GM23248 (cell line): ENCODE results near the gene DHDH. TPM values are rescaled to one million over a fixed set of nuclear protein-coding genes. Genes with fewer than 3 reads are reported as not detected.
A peak's percentile ranks its signal among the peaks of the same experiment; 100 is the strongest.
"Not testable (repeated sequence)": the region's sequence is repeated elsewhere in the genome, so short reads cannot be mapped to it uniquely, and the experiment has no call there.

ENCODE experiments used
- DNase-seq: peaks from one replicate; pipeline ENCODE4 v3.0.0-alpha.2; 2015
- H2AFZ ChIP-seq: fragments of 200-600 bp; sonication (generic); 2 replicates; pipeline ENCODE4 v1.6.1; 2016; ENCODE audit warnings: antibody characterized with exemption
- H3F3A ChIP-seq: fragments of 200-600 bp; sonication (generic); 2 replicates; pipeline ENCODE4 v1.6.1; 2016; ENCODE audit warnings: mild to moderate bottlenecking, antibody characterized with exemption, mixed run types; ENCODE audit not compliant: insufficient read depth
- H3K27ac ChIP-seq: fragments of 200-600 bp; sonication (generic); 2 replicates; pipeline ENCODE4 v1.5.1; 2016; ENCODE audit warnings: mild to moderate bottlenecking
- H3K27me3 ChIP-seq: fragments of 200-600 bp; sonication (generic); replicated peaks from 2 replicates; pipeline ENCODE4 v1.6.1; 2016; ENCODE audit warnings: mild to moderate bottlenecking; ENCODE audit not compliant: insufficient read depth
- H3K36me3 ChIP-seq: fragments of 200-600 bp; sonication (generic); 2 replicates; pipeline ENCODE4 v1.6.1; 2016; ENCODE audit warnings: low read depth, mild to moderate bottlenecking
- H3K4me1 ChIP-seq: fragments of 200-600 bp; sonication (generic); 2 replicates; pipeline ENCODE4 v1.6.1; 2016; ENCODE audit warnings: mild to moderate bottlenecking; ENCODE audit not compliant: insufficient read depth
- H3K4me2 ChIP-seq: fragments of 200-600 bp; sonication (generic); one replicate; pipeline ENCODE4 v1.6.1; 2016; ENCODE audit warnings: mild to moderate bottlenecking; ENCODE audit not compliant: unreplicated experiment
- H3K4me3 ChIP-seq: fragments of 200-600 bp; sonication (generic); 2 replicates; pipeline ENCODE4 v1.5.1; 2016; ENCODE audit warnings: mild to moderate bottlenecking
- H3K79me2 ChIP-seq: fragments of 200-600 bp; sonication (generic); 2 replicates; pipeline ENCODE4 v1.6.1; 2016; ENCODE audit warnings: mild to moderate bottlenecking; ENCODE audit not compliant: insufficient read depth
- H3K9ac ChIP-seq: fragments of 200-600 bp; sonication (generic); 2 replicates; pipeline ENCODE4 v1.6.1; 2016; ENCODE audit warnings: mild to moderate bottlenecking
- H3K9me2 ChIP-seq: fragments of 200-600 bp; sonication (generic); 2 replicates; pipeline ENCODE4 v1.6.1; 2016; ENCODE audit warnings: mixed run types, mild to moderate bottlenecking, moderate library complexity; ENCODE audit not compliant: insufficient read depth
- H3K9me3 ChIP-seq: fragments of 200-600 bp; sonication (generic); one replicate; pipeline ENCODE4 v1.6.1; 2017; ENCODE audit warnings: low read depth
- H4K20me1 ChIP-seq: fragments of 200-600 bp; sonication (generic); 2 replicates; pipeline ENCODE4 v1.6.0; 2016; ENCODE audit not compliant: insufficient read depth
- EZH2 ChIP-seq: fragments of 200-600 bp; sonication (generic); IDR thresholded peaks from 2 replicates; pipeline ENCODE4 v1.6.1; 2018; ENCODE audit warnings: antibody characterized with exemption, mild to moderate bottlenecking; ENCODE audit not compliant: insufficient read depth, poor library complexity, severe bottlenecking
- EZH2phosphoT487 ChIP-seq: fragments of 200-600 bp; sonication (generic); IDR thresholded peaks from 2 replicates; pipeline ENCODE4 v1.6.1; 2018; ENCODE audit warnings: antibody characterized with exemption, moderate library complexity, mild to moderate bottlenecking, low read depth; ENCODE audit not compliant: insufficient read depth
- WGBS, 2 experiments: methylation state at CpG; one replicate each; pipeline ENCODE4 v1.1.6; 2015 to 2017; ENCODE audit warnings: low lambda C conversion rate in 2 of 2, low coverage in 1 of 2; ENCODE audit errors: missing lambda C conversion rate in 2 of 2; 5-methylcytosine and 5-hydroxymethylcytosine counted together
- in situ Hi-C: fragments of 300-500 bp; cut with MboI; formaldehyde crosslinking; loops from 2 replicates; pipeline ENCODE4 v1.15.0; 2020
- polyA plus RNA-seq: library from polyadenylated mRNA; unstranded; fragments of >200 nt; fragmentation: Nextera tagmentation; extraction: Ambion mirVana; gene quantifications from 2 replicates; pipeline ENCODE4 v1.2.1, GENCODE V29; 2016
- total RNA-seq: library from RNA; depleted of rRNA; stranded (reverse); fragments of >200 nt; shearing (Covaris generic); gene quantifications from 2 replicates; pipeline ENCODE4 v1.2.3, GENCODE V29; 2014

Gene DHDH
- total and polyA plus RNA-seq, 2 experiments from 2014 or later, result not detected

DNA sequence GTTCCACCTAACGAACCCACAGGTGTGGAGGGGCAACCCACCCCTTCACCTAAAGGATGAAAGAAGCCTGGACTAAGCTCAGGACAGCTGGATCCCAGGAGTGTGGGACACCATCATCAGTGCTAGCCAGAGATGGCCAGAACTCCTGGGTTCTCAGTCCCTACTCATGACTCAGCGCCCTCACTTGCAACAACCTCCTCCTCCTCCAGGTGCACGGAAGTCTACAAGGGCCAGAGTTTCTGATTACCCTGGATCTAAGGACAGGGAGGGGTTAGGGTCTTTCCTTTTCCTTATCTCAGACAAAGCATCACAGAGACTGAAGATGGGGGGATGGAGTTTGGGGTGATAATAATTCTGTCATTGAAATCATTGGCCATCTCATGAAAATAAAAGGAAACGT, 42.9 kb upstream of the DHDH start:
- Histone ChIP-seq H3F3A (no peaks in the 10 kb centered on the region), H3K36me3 (no peaks in the 10 kb centered on the region), H3K9me2 (no peaks in the 10 kb centered on the region), H4K20me1 (no peaks in the 10 kb centered on the region), H3K4me2 (no peak overlapping the region), H3K27ac (no peak overlapping the region), H3K4me3 (no peak overlapping the region), H3K9ac (no peak overlapping the region), H3K9me3 (no peaks in the 10 kb centered on the region), H3K27me3 (no peaks in the 10 kb centered on the region), H3K79me2 (no peaks in the 10 kb centered on the region), H3K4me1 (no peaks in the 10 kb centered on the region), H2AFZ (no peak overlapping the region)
- in situ Hi-C loops, result no loop called here
- 80 to 92% methylated on average over 4 of the region's 4 CpGs for WGBS, 2 experiments
- no peak for TF ChIP-seq EZH2phosphoT487
- no peak for TF ChIP-seq EZH2
- no peak for DNase-seq

DNA sequence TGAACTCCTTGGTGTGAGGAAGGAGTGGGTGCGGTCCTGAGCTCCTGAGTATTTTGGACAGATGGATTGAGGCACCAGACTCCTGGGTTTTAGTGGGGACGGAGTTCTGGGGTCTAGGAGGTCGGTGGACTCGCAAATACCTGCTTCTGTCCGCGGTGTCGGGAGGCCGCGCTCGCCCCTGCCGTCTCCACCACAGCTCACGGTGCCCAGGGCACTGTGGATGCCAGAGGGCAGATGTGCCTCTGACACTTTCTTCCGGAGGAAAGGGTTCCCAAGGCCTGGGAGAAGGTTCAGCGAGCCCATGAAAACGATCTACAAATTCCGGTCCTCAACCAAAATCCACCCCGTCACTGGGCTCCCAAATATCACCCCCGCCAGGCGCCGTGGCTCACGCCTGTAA, 38.3 kb upstream of the DHDH start:
- no peaks in the 10 kb centered on the region for H3K9me2 ChIP-seq
- no peak for TF ChIP-seq EZH2phosphoT487
- TF ChIP-seq EZH2, result no peak
- WGBS, 2 experiments, result 86 to 93% methylated on average over 15 to 21 of the region's 21 CpGs
- H3K27me3 ChIP-seq, result no peaks in the 10 kb centered on the region
- no peaks in the 10 kb centered on the region for H3K36me3 ChIP-seq
- no peaks in the 10 kb centered on the region for H3K9me3 ChIP-seq
- no peaks in the 10 kb centered on the region for H3K4me1 ChIP-seq
- no peak overlapping the region for H3K4me3 ChIP-seq
- no peaks in the 10 kb centered on the region for H3F3A ChIP-seq
- in situ Hi-C loops, result no loop called here
- no peak overlapping the region for H3K27ac ChIP-seq
- peaks cover under 1% of the 10 kb centered on the region for H3K79me2 ChIP-seq
- no peaks in the 10 kb centered on the region for H4K20me1 ChIP-seq
- DNase-seq, result no peak
- H3K9ac ChIP-seq, result no peak overlapping the region
- H2AFZ ChIP-seq, result peak overlapping the region; percentile 91; the same call in 1 of the 2 replicates
- no peak overlapping the region for H3K4me2 ChIP-seq

DNA sequence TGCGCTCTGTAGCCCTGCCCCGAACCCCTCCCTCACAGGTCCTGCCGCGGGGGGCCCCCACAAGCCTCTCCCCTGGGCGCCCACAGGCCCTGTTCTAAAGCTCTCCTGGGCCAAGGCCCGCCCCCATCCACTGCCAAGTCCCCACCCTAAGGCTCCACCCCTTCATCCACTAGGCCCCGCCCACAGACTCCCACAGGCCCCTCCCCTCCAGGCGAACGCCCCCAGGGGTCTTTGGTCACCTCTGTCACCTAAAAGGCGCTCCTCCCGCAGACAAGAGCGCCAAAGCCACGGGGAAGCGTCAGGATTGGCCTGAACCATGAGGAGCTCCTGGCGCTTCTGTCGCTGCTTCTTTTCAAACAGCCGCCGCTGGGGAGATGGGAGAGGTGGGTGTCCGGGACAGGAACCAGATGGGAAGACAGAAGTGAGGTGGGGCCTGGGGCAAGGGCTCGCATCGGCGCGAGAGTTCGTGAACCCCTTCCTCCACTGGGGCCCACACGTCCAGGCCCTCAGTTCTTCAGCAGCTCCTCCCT, 37.2 kb upstream of the DHDH start:
- Histone ChIP-seq H3K27me3 (no peaks in the 10 kb centered on the region), H3K4me1 (no peaks in the 10 kb centered on the region), H3K4me2 (peak overlapping the region; percentile 76), H3K9me2 (no peaks in the 10 kb centered on the region), H3K27ac (no peak overlapping the region), H3K79me2 (peaks cover 11% of the 10 kb centered on the region), H3F3A (no peaks in the 10 kb centered on the region), H2AFZ (peak overlapping the region; percentile 91), H3K36me3 (no peaks in the 10 kb centered on the region), H3K9me3 (no peaks in the 10 kb centered on the region), H3K4me3 (peak overlapping the region; percentile 62), H3K9ac (peak overlapping the region; percentile 68), H4K20me1 (no peaks in the 10 kb centered on the region)
- in situ Hi-C loops, result no loop called here
- TF ChIP-seq EZH2phosphoT487 (no peak), EZH2 (no peak)
- DNase-seq, result peak; percentile 64
- 4 to 9% methylated on average over 18 to 22 of the region's 25 CpGs for WGBS, 2 experiments

DNA sequence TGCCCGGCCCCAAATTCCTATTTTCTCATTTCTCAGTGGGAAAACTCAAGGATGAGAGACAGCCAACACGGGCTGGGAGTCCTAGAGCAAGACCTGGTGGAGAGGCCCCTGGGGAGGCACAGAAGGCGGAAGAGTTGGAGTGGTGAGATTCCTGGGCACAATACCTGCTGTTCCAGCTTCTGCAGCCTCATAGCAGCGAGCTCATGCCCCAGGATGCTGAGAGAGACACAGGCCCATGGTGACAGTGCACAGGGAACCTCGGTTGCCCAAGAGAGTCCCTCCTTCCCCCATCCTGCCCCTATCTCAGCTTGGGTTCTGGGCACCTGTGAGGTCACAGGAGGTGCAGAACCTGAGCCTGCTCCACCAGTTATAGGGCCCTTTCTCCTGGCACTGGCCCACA, 36.3 kb upstream of the DHDH start:
- Histone ChIP-seq H3K79me2 (peaks cover 20% of the 10 kb centered on the region), H3K9me3 (no peaks in the 10 kb centered on the region), H3K27me3 (no peaks in the 10 kb centered on the region), H3K4me3 (no peak overlapping the region), H3K9ac (no peak overlapping the region), H4K20me1 (no peaks in the 10 kb centered on the region), H3K9me2 (no peaks in the 10 kb centered on the region), H3K27ac (no peak overlapping the region), H3K4me1 (no peaks in the 10 kb centered on the region), H3K36me3 (no peaks in the 10 kb centered on the region), H3K4me2 (no peak overlapping the region), H3F3A (no peaks in the 10 kb centered on the region), H2AFZ (no peak overlapping the region)
- TF ChIP-seq EZH2, result no peak
- no peak for TF ChIP-seq EZH2phosphoT487
- in situ Hi-C loops, result no loop called here
- 80 to 87% methylated on average over 5 of the region's 5 CpGs for WGBS, 2 experiments
- no peak for DNase-seq

DNA sequence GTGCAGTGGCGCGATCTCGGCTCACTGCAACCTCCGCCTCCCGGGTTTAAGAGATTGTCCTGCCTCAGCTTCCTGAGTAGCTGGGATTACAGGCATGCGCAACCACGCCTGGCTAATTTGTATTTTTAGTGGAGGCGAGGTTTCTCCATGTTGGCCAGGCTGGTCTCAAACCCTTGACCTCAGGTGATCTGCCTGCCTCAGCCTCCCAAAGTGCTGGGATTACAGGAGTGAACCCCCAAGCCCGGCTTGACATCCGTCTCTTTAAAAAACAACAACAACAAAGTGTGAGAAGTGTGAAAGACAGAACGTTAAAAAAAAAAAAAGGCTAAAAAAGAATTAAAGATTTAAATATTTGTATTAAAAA, 34.1 kb upstream of the DHDH start:
- Histone ChIP-seq H3K4me2 (peak overlapping the region; percentile 63), H3K4me3 (peak overlapping the region; percentile 92), H3K79me2 (peaks cover 31% of the 10 kb centered on the region), H2AFZ (peak overlapping the region; percentile 81), H3K27ac (peak overlapping the region; percentile 50), H3K9ac (peak overlapping the region; percentile 92)
- WGBS, 2 experiments, result 82 to 83% methylated on average over 11 of the region's 11 CpGs
- H3K36me3 ChIP-seq, H3F3A ChIP-seq, in situ Hi-C loops, H4K20me1 ChIP-seq, H3K4me1 ChIP-seq, H3K27me3 ChIP-seq, DNase-seq, H3K9me3 ChIP-seq, H3K9me2 ChIP-seq: not testable (repeated sequence)
